Measurements from ENCODE around the gene AKAP6.

The AKAP6 gene

DNA sequence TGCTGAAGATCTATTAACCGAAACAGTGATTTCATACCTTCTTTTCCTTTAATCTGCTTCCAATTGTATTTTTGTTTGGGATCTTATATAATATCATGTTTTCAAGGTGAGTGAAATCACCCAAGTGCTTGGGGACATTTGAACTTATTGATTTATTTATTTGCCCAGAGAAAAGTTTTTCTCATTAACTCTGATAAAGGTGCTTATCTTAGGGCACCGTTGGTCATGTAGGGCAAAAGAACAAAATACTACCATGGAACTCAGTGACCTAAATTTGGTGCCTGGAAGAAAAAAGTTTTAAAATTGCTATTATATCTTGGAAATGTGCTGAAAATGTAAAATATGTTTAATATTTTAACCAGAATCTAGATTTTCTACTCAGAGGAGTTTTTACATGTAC lies 402.2 kb downstream of the AKAP6 start:
- Histone ChIP-seq H3K4me3 (ENCODE audit: low read depth, low read length) (no peak overlapping the region), H3K27me3 (replicated peaks) (no peaks in the 10 kb centered on the region), H3K36me3 (replicated peaks) (no peaks in the 10 kb centered on the region), H3K27ac (no peak overlapping the region)
- no peak for DNase-seq
- in situ Hi-C loops (cut with HindIII; ENCODE audit: low pct_ligation_motif_present, low sequenced_read_pairs): no loop called here
- TF ChIP-seq, protein P1, sequence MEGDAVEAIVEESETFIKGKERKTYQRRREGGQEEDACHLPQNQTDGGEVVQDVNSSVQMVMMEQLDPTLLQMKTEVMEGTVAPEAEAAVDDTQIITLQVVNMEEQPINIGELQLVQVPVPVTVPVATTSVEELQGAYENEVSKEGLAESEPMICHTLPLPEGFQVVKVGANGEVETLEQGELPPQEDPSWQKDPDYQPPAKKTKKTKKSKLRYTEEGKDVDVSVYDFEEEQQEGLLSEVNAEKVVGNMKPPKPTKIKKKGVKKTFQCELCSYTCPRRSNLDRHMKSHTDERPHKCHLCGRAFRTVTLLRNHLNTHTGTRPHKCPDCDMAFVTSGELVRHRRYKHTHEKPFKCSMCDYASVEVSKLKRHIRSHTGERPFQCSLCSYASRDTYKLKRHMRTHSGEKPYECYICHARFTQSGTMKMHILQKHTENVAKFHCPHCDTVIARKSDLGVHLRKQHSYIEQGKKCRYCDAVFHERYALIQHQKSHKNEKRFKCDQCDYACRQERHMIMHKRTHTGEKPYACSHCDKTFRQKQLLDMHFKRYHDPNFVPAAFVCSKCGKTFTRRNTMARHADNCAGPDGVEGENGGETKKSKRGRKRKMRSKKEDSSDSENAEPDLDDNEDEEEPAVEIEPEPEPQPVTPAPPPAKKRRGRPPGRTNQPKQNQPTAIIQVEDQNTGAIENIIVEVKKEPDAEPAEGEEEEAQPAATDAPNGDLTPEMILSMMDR (IDR thresholded peaks at IDR 0.05; ENCODE audit: low read depth, low read length, missing control alignments): no peak

DNA sequence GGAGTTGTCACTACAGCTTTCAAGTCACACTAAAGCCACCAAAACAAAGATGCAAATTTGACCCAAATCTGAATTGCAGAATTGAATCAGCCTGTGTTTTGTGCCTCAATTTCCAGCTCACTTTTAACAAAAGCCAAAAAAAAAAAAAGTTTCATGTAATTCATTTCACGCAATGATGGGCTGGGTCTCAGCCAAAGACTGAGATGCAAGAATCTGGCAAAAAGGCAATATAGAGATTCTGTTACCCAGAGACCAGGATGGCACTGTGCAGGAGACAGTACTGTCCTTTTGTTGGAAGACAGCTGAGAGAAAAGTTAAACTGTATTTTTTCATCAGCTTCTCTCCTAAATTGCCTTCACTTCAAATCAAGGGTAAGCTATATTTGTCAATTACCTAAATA lies 403.9 kb downstream of the AKAP6 start:
- Histone ChIP-seq H3K36me3 (replicated peaks) (no peaks in the 10 kb centered on the region), H3K4me3 (ENCODE audit: low read depth, low read length) (no peak overlapping the region), H3K27me3 (replicated peaks) (no peaks in the 10 kb centered on the region), H3K27ac (no peak overlapping the region)
- DNase-seq: no peak
- in situ Hi-C loops (cut with HindIII; ENCODE audit: low pct_ligation_motif_present, low sequenced_read_pairs): no loop called here
- TF ChIP-seq, protein P1 (IDR thresholded peaks at IDR 0.05; ENCODE audit: low read depth, low read length, missing control alignments): no peak

DNA sequence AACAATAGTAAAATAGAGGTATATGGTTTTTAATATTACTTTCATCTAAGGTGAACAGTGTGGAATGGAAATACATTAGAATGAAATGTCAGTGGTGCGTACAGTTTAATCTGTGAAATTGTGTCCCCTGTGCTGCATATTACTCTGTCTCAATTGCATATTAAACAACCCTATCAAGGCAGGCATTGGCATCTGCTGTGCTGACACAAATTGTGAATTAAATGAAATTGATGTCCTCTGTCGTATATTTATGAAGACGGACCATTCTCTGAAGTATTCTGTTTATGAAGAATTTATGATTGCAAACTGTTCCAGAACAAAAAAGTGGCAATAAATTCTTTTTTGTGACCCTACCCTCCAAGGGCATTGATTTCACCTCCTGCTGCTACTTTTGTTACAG lies 405.2 kb downstream of the AKAP6 start:
- TF ChIP-seq, protein P1 (IDR thresholded peaks at IDR 0.05; ENCODE audit: low read depth, low read length, missing control alignments): no peak
- in situ Hi-C loops (cut with HindIII; ENCODE audit: low pct_ligation_motif_present, low sequenced_read_pairs): no loop called here
- Histone ChIP-seq H3K36me3 (replicated peaks) (no peaks in the 10 kb centered on the region), H3K27me3 (replicated peaks) (no peaks in the 10 kb centered on the region), H3K4me3 (ENCODE audit: low read depth, low read length) (no peak overlapping the region), H3K27ac (no peak overlapping the region)
- DNase-seq: no peak

DNA sequence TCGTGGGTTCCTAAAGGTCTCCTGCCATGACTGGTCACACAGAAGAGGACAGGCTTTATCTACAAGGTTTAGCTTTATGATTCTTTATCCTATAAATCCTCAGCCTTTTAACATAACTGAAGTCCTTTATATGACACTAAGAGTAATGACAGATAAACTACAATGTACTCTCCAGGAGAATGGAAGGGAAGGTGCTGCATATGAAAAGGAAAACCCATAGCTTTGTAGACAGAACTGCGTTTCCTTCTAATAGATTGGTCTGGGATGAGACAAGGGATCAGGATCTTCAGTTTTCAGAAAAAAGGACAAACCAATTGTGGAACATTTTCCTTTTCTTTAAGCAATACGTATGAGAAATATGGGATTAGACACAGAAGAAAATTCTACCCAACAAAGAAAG lies 408.5 kb downstream of the AKAP6 start:
- no peak for DNase-seq
- Histone ChIP-seq H3K27me3 (replicated peaks) (no peaks in the 10 kb centered on the region), H3K27ac (no peak overlapping the region), H3K36me3 (replicated peaks) (no peaks in the 10 kb centered on the region), H3K4me3 (ENCODE audit: low read depth, low read length) (no peak overlapping the region)
- in situ Hi-C loops (cut with HindIII; ENCODE audit: low pct_ligation_motif_present, low sequenced_read_pairs): no loop called here
- TF ChIP-seq, protein P1 (IDR thresholded peaks at IDR 0.05; ENCODE audit: low read depth, low read length, missing control alignments): no peak

DNA sequence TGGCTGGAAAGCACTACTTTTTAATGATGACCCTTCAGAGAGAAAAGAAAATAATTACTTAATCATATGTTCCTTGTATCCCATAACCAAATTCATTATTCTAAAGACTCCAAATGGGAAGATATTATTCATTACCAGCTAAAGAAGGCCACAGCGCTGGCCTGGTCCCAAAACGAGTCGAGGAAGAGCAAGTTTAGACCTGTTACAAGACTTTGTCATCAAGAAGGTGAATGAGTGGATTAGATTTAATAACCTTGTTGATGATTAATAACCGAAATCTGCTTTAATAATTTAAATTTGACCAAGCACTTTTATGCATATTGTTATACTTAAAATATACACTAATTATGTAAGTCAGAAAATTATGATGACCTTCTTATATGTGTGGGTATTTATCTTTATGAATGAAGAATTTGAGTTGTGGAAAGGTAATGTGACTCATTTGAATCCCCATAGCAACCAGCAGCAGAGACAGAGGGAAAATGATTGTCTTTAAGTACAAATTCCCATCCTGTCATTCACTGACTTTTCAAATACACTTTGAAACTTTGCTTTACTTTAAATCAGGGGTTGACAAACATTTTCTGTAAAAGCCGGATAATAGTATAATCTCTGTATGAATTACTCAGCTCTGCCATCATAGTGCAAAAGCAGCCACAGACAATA lies 409.2 kb downstream of the AKAP6 start:
- H3K27ac ChIP-seq: no peak overlapping the region
- TF ChIP-seq, protein P1 (IDR thresholded peaks at IDR 0.05; ENCODE audit: low read depth, low read length, missing control alignments): no peak
- H3K27me3 ChIP-seq (replicated peaks): no peaks in the 10 kb centered on the region
- H3K4me3 ChIP-seq (ENCODE audit: low read depth, low read length): no peak overlapping the region
- DNase-seq: no peak
- no peaks in the 10 kb centered on the region for H3K36me3 ChIP-seq (replicated peaks)
- in situ Hi-C loops (cut with HindIII; ENCODE audit: low pct_ligation_motif_present, low sequenced_read_pairs): no loop called here
